ENCODE results near the gene OR14K1.

OR14K1 gene

GRCh38 chr1:247769603-247770002, 31.2 kb downstream of the OR14K1 start:
- no peak for DNase-seq (ENCODE audit: low read depth in 2 of 2)
- TF ChIP-seq CTCF (IDR thresholded peaks at IDR 0.05; ENCODE audit: low read depth, low read length), result no peak
- no peak overlapping the region for H3K4me3 ChIP-seq (replicated peaks in 1 of 2; ENCODE audit: low read depth in 2 of 2, low read length in 2 of 2)
